Upper lobe of right lung (tissue), 1 donor: ENCODE measurements around the gene FLYWCH1. TPM values are rescaled to one million over a fixed set of nuclear protein-coding genes. Genes with fewer than 3 reads are reported as not detected.

Source experiments
- ATAC-seq: fragments of 200-7000 bp; cut with Tn5 transposase; one replicate; pipeline ENCODE4 v1.9.1; 2020; ENCODE audit warnings: mild to moderate bottlenecking, moderate library complexity
- DNase-seq: peaks from one replicate; pipeline ENCODE4 v3.0.0-alpha.2; 2020
- H3K27ac ChIP-seq: fragments of 200-600 bp; one replicate; pipeline ENCODE4 v1.8.0; 2022
- H3K27me3 ChIP-seq: fragments of 200-600 bp; one replicate; pipeline ENCODE4 v1.8.0; 2022; ENCODE audit warnings: mild to moderate bottlenecking
- H3K36me3 ChIP-seq: fragments of 200-600 bp; one replicate; pipeline ENCODE4 v1.8.0; 2022
- H3K4me1 ChIP-seq: fragments of 200-600 bp; one replicate; pipeline ENCODE4 v1.8.0; 2022
- H3K4me3 ChIP-seq: fragments of 200-600 bp; one replicate; pipeline ENCODE4 v1.8.0; 2022; ENCODE audit warnings: mild to moderate bottlenecking
- H3K9me3 ChIP-seq: fragments of 200-600 bp; one replicate; pipeline ENCODE4 v1.8.0; 2022
- CTCF ChIP-seq: fragments of 200-600 bp; IDR thresholded peaks from one replicate; pipeline ENCODE4 v1.8.0; 2022; ENCODE audit warnings: antibody characterized with exemption
- intact Hi-C: fragments of 100-400 bp; cut with DNase I; formaldehyde crosslinking; loops from one replicate; pipeline ENCODE4 v1.11.0; 2022
- total RNA-seq: library from RNA; stranded (reverse); fragmentation: NEBNext Ultra II Directional; extraction: Animal tissue kit (Norgen Biotek cat#: 25700); gene quantifications from one replicate; pipeline ENCODE4 v1.2.1, GENCODE V29; 2021
- donor health status: DM: no; HTN: yes; CAD: no; lungs with severe emphysema.

The FLYWCH1 gene
- total RNA-seq, 1 donor from 2014 or later, result 41.3 TPM

- TF ChIP-seq CTCF, result no peak
- intact Hi-C loops, result no loop called here
- Histone ChIP-seq H3K4me3 (no peak overlapping the region), H3K4me1 (no peaks in the 10 kb centered on the region), H3K36me3 (peaks cover 5% of the 10 kb centered on the region), H3K27ac (no peak overlapping the region), H3K27me3 (peaks cover 14% of the 10 kb centered on the region), H3K9me3 (no peaks in the 10 kb centered on the region)
- DNase-seq (no peak), ATAC-seq (no peak)
Observed at GRCh38 chr16:2949705-2950352, 38.1 kb downstream of the FLYWCH1 start.

- peaks cover 5% of the 10 kb centered on the region for H3K36me3 ChIP-seq
- TF ChIP-seq CTCF, result no peak
Observed at GRCh38 chr16:2950353-2950724, 38.6 kb downstream of the FLYWCH1 start.

DNA sequence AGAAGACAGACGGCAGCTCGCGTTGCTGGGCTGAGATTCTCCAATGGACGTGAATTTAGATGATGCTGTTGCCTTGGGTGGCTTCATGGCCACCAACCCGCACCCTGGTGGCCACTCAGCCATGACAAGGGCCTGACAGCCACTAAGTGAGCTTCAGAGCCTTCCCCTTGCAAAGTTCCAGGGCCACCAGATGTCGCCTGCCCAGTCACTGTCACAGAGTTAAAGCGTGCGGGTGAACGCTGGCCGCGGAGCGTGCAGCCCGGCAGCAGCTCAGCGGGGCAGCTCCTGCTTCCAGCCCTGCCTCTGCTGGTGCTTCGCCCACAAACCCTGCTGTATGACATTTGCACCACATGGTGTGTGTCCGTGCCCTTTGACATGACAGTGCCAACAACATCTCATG is 39.0 kb downstream of the FLYWCH1 start:
- ATAC-seq (no peak), DNase-seq (no peak)
- intact Hi-C loops, result no loop called here
- Histone ChIP-seq H3K27ac (no peak overlapping the region), H3K9me3 (no peaks in the 10 kb centered on the region), H3K36me3 (peaks cover 5% of the 10 kb centered on the region), H3K4me1 (no peaks in the 10 kb centered on the region), H3K27me3 (peaks cover 24% of the 10 kb centered on the region), H3K4me3 (no peak overlapping the region)
- TF ChIP-seq CTCF, result no peak

More at GRCh38 chr16:2950353-2950724, 38.6 kb downstream of the FLYWCH1 start:
- H3K27ac ChIP-seq, result no peak overlapping the region
- H3K27me3 ChIP-seq, result peaks cover 19% of the 10 kb centered on the region
- intact Hi-C loops, result no loop called here
- ATAC-seq (no peak), DNase-seq (no peak)
- no peaks in the 10 kb centered on the region for H3K9me3 ChIP-seq
- no peak overlapping the region for H3K4me3 ChIP-seq
- H3K4me1 ChIP-seq, result no peaks in the 10 kb centered on the region

DNA sequence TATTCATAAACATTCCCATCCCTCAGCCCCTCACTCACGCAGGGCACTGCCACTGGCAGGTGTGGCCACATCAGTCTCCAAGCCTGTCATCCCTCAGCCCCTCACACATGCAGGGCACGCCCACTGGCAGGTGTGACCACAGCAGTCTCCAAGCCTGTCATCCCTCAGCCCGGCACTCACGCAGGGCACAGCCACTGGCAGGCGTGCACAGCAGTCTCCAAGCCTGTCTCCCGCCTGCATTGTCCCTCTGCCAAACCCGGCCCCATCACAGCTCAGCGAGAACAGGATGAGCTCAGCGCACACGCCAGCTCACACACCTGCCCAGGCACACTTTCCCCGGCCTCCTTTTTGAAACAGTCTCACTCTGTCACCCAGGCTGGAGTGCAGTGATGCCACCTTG is 40.9 kb downstream of the FLYWCH1 start:
- H3K9me3 ChIP-seq, result no peaks in the 10 kb centered on the region
- H3K27ac ChIP-seq, result no peak overlapping the region
- intact Hi-C loops, result no loop called here
- ATAC-seq (no peak), DNase-seq (no peak)
- H3K27me3 ChIP-seq, result peaks cover 38% of the 10 kb centered on the region
- peaks cover 5% of the 10 kb centered on the region for H3K36me3 ChIP-seq
- no peaks in the 10 kb centered on the region for H3K4me1 ChIP-seq
- no peak for TF ChIP-seq CTCF
- H3K4me3 ChIP-seq, result no peak overlapping the region

- H3K36me3 ChIP-seq, result peaks cover 1% of the 10 kb centered on the region
- intact Hi-C loops, result no loop called here
- peaks cover 51% of the 10 kb centered on the region for H3K27me3 ChIP-seq
- no peak for TF ChIP-seq CTCF
- no peaks in the 10 kb centered on the region for H3K9me3 ChIP-seq
- ATAC-seq (no peak), DNase-seq (no peak)
- H3K4me1 ChIP-seq, result no peaks in the 10 kb centered on the region
- no peak overlapping the region for H3K4me3 ChIP-seq
- H3K27ac ChIP-seq, result no peak overlapping the region
Observed at GRCh38 chr16:2953706-2954627, 42.2 kb downstream of the FLYWCH1 start.
